ENCODE results near the gene SLC9A6. TPM values are rescaled to one million over a fixed set of nuclear protein-coding genes. Genes with fewer than 3 reads are reported as not detected.

SLC9A6 gene
- total and polyA plus RNA-seq, 11 donors = 10.6 to 23.2 (median 15.6) TPM

- DNase-seq = peak; percentile 33 to 84 (median 82)
- intact Hi-C loops (cut with DNase I) = loop anchor here in 7 of 10 donors (2.0 to 5.0 kb wide), 6 partner anchors 92 to 177 kb away; partner anchors contain the start of gene FHL1 (in 4 of the 7)
- peak; percentile 88 to 94 (median 91) for ATAC-seq
- TF ChIP-seq, protein P1, sequence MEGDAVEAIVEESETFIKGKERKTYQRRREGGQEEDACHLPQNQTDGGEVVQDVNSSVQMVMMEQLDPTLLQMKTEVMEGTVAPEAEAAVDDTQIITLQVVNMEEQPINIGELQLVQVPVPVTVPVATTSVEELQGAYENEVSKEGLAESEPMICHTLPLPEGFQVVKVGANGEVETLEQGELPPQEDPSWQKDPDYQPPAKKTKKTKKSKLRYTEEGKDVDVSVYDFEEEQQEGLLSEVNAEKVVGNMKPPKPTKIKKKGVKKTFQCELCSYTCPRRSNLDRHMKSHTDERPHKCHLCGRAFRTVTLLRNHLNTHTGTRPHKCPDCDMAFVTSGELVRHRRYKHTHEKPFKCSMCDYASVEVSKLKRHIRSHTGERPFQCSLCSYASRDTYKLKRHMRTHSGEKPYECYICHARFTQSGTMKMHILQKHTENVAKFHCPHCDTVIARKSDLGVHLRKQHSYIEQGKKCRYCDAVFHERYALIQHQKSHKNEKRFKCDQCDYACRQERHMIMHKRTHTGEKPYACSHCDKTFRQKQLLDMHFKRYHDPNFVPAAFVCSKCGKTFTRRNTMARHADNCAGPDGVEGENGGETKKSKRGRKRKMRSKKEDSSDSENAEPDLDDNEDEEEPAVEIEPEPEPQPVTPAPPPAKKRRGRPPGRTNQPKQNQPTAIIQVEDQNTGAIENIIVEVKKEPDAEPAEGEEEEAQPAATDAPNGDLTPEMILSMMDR (IDR thresholded peaks at IDR 0.05) = no peak
- TF ChIP-seq POLR2A (IDR thresholded peaks at IDR 0.05) = peak in 1 of 2 donors; percentile 46
- no peaks in the 10 kb centered on the region for H3K9me3 ChIP-seq
- peak overlapping the region; percentile 54 to 97 (median 80) for H3K27ac ChIP-seq
- H3K27me3 ChIP-seq = peaks cover 0 to 3% (median 0%) of the 10 kb centered on the region in 9 donors
- H3K4me1 ChIP-seq = peaks cover 0 to 45% (median 10%) of the 10 kb centered on the region in 12 donors
- 11 to 30% (median 18%) methylated on average over 9 of the region's 9 CpGs for WGBS, 4 donors
- peaks cover 0 to 5% (median 0%) of the 10 kb centered on the region in 9 donors for H3K36me3 ChIP-seq
- H3K4me3 ChIP-seq = no peak overlapping the region
Observed at GRCh38 chrX:136030303-136031191, 45.3 kb downstream of the SLC9A6 start.

DNA sequence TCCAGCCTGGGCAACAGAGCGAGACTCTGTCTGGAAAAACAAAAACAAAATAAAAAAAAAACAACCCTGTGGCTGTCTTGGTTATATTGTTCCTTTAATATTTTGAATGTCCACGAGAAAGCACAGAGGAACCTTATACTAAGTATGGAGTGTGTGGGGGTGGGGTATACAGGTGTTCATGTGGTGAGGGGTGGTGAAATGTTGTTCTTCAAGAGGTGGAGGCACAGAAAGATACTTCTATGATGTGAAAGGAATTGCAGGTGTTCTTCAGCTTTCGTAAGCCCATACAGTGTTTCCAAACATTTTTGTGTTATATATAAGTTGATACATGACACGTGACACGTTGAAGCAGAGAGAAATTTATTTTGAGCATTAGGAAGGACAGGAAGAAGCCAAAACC lies 46.4 kb downstream of the SLC9A6 start:
- DNase-seq (no peak), ATAC-seq (no peak)
- H3K9me3 ChIP-seq = no peaks in the 10 kb centered on the region
- H3K4me1 ChIP-seq = peaks cover 0 to 45% (median 10%) of the 10 kb centered on the region in 12 donors
- WGBS, 4 donors = 67 to 85% (median 77%) methylated on average over 5 of the region's 5 CpGs
- TF ChIP-seq POLR2A (IDR thresholded peaks at IDR 0.05) = no peak
- TF ChIP-seq, protein P1 (IDR thresholded peaks at IDR 0.05) = no peak
- no peak overlapping the region for H3K4me3 ChIP-seq
- intact Hi-C loops (cut with DNase I) = loop anchor here in 7 of 10 donors (2.0 to 5.0 kb wide), 6 partner anchors 91 to 176 kb away; partner anchors contain the start of gene FHL1 (in 4 of the 7)
- H3K36me3 ChIP-seq = no peaks in the 10 kb centered on the region
- H3K27me3 ChIP-seq = peaks cover 0 to 3% (median 0%) of the 10 kb centered on the region in 9 donors
- H3K27ac ChIP-seq = peak overlapping the region in 10 of 12 donors; percentile 60 to 97 (median 83)

DNA sequence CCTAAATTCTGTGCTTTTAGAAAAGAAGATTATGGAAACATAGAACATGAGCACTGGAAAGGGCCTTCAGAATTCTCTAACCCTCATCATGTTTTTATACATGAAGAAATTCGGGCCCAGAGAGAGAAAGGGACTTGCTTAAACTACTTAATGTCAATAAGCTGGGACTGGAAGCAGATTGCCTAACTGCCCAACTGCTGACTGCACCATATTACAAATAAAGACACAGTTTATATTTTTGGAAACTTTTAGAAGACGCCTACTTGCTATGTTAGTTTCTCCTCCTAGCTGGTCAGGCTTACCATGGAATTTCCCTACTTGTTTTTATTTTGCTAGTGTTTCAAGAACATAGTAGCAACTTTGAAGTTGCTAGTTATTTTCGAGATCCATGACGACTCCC lies 47.1 kb downstream of the SLC9A6 start:
- H3K27ac ChIP-seq = peak overlapping the region in 7 of 12 donors; percentile 19 to 97 (median 88)
- no peaks in the 10 kb centered on the region for H3K36me3 ChIP-seq
- H3K9me3 ChIP-seq = no peaks in the 10 kb centered on the region
- ATAC-seq (no peak), DNase-seq (no peak)
- H3K4me3 ChIP-seq = no peak overlapping the region
- TF ChIP-seq, protein P1 (IDR thresholded peaks at IDR 0.05) = no peak
- TF ChIP-seq POLR2A (IDR thresholded peaks at IDR 0.05) = no peak
- H3K27me3 ChIP-seq = peaks cover 0 to 3% (median 0%) of the 10 kb centered on the region in 9 donors
- WGBS, 4 donors = 64 to 78% (median 73%) methylated on average over 4 of the region's 4 CpGs
- H3K4me1 ChIP-seq = peaks cover 0 to 45% (median 10%) of the 10 kb centered on the region in 12 donors
- intact Hi-C loops (cut with DNase I) = loop anchor here in 7 of 10 donors (5.0 kb wide), 4 partner anchors 90 to 175 kb away; partner anchors contain the start of gene FHL1 (in 4 of the 7)

- ATAC-seq (no peak), DNase-seq (no peak)
- intact Hi-C loops (cut with DNase I) = loop anchor here in 7 of 10 donors (5.0 kb wide), 4 partner anchors 88 to 173 kb away; partner anchors contain the start of gene FHL1 (in 4 of the 7)
- Histone ChIP-seq H3K27ac (peak overlapping the region in 5 of 12 donors; percentile 24 to 84 (median 30)), H3K4me3 (no peak overlapping the region), H3K4me1 (peaks cover 0 to 36% (median 8%) of the 10 kb centered on the region in 12 donors), H3K36me3 (no peaks in the 10 kb centered on the region), H3K27me3 (peaks cover 0 to 3% (median 0%) of the 10 kb centered on the region in 9 donors), H3K9me3 (no peaks in the 10 kb centered on the region)
- 70 to 82% (median 77%) methylated on average over 1 of the region's 1 CpG for WGBS, 4 donors
- no peak for TF ChIP-seq POLR2A (IDR thresholded peaks at IDR 0.05)
- TF ChIP-seq, protein P1 (IDR thresholded peaks at IDR 0.05) = no peak
Observed at GRCh38 chrX:136034668-136035067, 49.4 kb downstream of the SLC9A6 start.
